ENCODE data around the gene OLIG2.

The OLIG2 gene

DNA sequence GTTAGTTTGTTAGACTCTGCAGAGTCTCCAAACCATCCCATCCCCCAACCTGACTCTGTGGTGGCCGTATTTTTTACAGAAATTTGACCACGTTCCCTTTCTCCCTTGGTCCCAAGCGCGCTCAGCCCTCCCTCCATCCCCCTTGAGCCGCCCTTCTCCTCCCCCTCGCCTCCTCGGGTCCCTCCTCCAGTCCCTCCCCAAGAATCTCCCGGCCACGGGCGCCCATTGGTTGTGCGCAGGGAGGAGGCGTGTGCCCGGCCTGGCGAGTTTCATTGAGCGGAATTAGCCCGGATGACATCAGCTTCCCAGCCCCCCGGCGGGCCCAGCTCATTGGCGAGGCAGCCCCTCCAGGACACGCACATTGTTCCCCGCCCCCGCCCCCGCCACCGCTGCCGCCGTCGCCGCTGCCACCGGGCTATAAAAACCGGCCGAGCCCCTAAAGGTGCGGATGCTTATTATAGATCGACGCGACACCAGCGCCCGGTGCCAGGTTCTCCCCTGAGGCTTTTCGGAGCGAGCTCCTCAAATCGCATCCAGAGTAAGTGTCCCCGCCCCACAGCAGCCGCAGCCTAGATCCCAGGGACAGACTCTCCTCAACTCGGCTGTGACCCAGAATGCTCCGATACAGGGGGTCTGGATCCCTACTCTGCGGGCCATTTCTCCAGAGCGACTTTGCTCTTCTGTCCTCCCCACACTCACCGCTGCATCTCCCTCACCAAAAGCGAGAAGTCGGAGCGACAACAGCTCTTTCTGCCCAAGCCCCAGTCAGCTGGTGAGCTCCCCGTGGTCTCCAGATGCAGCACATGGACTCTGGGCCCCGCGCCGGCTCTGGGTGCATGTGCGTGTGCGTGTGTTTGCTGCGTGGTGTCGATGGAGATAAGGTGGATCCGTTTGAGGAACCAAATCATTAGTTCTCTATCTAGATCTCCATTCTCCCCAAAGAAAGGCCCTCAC is at the start of gene OLIG2:
Gene OLIG2 (plus strand): TSS at position 447 of the 954 bp plus-strand sequence. CDS start 928 bp downstream, outside the sequence.
- DNase-seq (ENCODE audit: low spot score) = no peak

DNA sequence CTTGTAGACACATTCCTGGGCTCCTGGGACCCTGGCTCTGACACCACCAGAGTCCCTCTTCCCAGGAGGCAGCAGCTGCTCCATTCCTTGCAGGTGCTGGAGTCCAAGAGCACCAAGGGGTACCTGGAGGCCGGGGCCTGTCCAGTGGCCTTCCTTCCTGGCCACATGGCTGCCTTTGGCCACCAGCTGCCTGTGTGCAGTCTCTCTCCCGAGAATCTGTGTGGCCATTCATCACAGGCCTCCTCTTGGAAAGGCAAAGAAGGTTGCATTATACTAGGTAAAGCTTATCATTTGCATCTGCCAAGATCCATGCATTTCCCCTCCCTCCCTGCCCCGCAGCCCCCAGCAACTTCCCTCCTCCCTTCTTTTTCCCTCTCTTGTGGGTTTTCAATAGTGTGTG is 48.9 kb upstream of the OLIG2 start:
- no peak for DNase-seq (ENCODE audit: low spot score)

GRCh38 chr21:32977216-32977615 is 48.5 kb upstream of the OLIG2 start:
- DNase-seq (ENCODE audit: low spot score) = no peak

DNA sequence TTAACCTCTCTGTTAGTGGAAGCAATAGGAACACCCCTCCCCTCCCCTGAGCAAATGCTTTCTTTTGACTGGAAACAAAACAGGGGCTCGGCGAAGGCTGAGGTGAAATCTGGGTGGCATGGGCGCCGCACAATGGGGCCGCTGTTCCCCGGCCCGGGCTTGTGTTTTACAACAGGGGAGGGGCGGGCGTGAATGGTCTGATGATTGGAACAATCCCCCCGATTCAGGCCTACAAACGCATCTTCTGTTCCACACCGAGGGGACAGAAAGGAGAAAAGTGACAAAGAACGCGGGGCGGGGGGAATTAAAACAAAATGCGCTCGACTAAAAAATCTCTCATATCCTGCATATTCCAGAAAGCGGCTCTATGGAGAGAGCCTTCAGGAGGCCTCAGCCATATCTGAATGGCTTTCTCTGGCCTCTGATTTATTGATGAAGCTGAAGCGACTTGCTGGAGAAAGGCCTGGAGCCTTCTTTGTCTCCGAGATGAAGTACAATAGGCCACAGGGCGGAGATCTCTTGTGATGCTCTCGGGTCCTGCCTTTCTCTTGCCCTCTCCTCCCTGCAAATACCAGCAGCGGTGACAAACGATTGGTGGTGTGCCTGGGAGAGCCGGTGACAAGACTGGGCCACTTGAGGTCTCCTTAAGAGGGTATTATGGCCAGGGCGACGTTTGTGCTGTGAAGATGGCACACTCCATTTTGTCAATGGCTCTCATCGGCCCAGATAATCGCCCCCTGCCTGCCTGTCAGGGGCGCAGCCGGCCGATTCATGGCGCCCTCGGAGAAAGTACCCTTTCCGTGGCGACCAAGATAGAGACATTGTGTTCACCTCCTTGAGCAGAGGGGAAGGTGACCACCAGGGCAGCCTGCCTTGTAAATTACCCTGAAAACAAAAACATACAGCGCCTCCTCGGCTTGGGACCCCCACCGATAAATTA is 47.1 kb upstream of the OLIG2 start:
- no peak for DNase-seq (ENCODE audit: low spot score)

GRCh38 chr21:32979598-32980268 is 46.0 kb upstream of the OLIG2 start:
- DNase-seq (ENCODE audit: low spot score) = peak; percentile 26

GRCh38 chr21:32981096-32981495 is 44.6 kb upstream of the OLIG2 start:
- DNase-seq (ENCODE audit: low spot score) = no peak

DNA sequence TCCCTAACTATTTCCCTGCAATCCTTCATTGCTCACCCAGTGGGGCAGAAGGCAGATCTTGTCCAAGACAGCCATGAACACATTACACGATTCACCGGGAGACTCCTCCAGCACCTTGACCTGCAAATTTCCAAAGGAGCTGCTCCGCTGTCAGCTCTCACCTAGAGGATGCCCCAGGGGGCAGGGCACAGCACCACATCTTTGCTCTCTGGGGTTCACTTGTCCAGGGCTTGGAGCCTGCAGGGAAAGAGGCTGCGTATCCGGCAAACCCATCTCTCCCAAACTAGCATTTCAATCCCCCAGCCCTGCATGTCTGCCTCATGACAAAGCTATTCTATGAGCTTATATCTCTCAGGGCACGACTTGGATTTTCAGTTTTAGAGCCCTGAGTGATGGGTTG is 35.1 kb upstream of the OLIG2 start:
- no peak for DNase-seq (ENCODE audit: low spot score)

- DNase-seq (ENCODE audit: low spot score) = no peak
Measured at GRCh38 chr21:32991361-32991760, 34.4 kb upstream of the OLIG2 start.

DNA sequence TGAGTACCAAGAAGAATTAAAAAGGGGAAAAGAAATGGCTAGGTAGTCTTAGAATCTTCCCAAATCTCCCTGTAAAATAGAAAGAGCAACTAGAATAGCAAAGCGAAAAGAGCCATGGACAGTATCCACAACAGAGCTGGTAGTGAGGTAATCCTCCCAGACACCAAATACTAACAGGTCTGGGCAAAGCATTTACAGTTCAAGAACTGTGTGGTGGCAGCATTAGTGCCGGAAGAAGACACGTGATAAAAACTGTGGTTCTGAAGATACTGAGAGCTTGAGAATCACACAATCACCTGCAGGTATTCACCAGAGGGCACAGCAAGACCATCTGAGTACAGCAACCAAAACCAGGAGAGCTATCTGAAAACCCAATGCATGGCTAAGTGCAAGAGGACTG is 31.8 kb upstream of the OLIG2 start:
- no peak for DNase-seq (ENCODE audit: low spot score)

DNA sequence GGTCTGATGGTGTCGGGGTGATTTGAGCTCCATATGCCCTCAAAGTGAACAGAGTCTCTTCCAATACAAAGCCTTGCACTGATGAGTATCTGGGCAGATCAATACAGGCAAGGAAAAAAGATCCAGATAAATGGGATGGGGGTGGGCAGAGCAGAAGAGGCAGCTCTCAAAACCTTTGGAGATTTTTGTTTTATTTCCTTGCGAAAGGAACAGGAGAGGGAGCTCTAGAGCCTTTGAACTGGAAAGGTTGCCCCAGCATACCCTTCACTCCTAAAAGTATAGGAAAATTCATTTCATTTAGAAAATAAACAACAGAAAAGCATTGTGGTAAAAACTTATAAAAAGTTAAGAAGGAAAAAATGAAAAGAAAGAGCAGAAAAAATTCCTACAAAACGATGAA is 31.4 kb upstream of the OLIG2 start:
- peak; percentile 53 for DNase-seq (ENCODE audit: low spot score)

- DNase-seq (ENCODE audit: low spot score) = no peak
Measured at GRCh38 chr21:33007747-33008146, 18.0 kb upstream of the OLIG2 start.

DNA sequence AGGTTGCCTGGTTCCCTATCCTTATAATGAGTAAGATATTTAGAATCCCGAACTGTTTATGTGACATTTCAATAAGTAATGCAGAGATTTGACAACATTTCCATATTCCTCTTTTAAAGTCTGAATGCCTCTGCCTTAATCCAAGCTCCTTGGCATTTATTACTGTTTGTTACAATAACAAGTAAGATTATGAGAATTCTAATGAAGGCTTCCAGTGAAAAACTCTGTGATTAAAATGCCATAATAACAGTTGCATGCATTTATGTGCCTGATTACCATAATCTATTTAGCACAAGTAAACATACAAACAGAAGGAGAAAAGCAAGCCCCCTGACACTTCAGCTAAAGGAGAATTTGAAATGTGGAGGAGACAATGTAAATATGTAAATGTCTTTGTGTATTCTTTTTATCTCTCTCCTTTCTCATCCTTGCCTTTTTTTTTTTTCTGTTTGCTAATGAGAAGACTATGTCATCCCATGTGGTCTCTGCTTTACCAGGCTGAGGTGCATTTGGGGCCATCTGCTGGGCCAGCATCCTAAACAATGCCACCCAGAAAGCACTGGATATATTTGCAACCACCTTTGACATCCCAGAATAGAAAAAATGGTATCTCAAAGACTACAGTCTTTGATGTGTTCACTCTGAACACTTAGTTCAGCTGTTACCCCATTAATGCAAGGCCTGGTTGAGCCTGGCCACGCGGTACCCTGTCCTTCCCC is 17.2 kb upstream of the OLIG2 start:
- no peak for DNase-seq (ENCODE audit: low spot score)

DNA sequence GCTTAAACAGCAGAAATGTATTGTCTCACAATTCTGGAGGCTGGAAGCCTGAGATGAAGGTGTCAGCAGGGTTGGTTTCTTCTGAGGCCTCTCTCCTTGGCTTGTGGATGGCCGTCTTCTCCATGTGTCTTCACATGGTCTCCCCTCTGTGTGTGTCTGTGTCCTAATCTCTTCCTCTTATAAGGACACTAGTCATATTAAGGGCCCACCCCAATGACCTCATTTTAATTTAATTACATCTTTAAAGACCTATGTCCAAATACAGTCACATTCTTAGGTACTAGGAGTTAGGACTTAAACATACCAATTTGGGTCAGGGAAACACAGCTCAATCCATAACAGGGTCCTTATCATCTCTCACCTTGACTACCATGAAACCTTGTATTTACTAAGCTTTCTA is 14.8 kb upstream of the OLIG2 start:
- no peak for DNase-seq (ENCODE audit: low spot score)

DNA sequence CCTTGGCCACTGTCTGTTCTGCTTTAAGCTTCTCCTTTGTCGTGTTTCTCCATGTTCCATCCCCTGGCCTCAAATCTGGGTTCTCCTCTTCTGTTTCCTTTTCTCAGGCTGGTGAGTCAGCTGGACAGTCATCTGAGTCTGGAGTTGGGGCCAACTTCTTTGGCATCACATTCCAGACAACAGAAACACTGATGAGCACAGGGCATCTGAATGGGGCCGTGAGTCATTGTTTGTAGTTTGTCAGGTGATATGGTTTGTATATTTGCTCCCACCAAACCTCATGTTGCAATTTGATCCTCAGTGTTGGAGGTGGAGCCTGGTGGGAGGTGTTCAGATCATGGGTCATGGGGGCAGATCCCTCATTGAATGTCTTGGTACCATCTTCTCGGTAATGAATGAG is 14.3 kb upstream of the OLIG2 start:
- DNase-seq (ENCODE audit: low spot score) = no peak

DNA sequence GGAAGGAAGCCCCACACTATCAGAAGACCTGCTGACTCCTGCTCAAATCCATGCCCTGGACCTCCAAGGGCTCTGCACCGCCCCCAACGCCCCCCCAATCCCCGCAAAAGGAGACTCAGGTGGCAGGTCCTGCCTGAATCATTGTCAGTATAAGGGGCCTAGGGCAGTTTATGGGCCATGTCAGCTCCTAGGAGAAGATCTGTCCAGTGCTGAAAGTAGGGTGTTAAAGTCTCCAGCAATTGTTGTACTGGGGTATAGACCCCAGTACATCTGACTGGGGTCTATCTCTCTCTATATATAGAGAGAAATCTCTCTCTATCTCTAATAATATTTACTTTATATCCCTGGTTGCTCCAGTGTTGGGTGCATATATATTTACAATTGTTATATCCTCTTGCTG is 12.1 kb upstream of the OLIG2 start:
- DNase-seq (ENCODE audit: low spot score) = no peak

DNA sequence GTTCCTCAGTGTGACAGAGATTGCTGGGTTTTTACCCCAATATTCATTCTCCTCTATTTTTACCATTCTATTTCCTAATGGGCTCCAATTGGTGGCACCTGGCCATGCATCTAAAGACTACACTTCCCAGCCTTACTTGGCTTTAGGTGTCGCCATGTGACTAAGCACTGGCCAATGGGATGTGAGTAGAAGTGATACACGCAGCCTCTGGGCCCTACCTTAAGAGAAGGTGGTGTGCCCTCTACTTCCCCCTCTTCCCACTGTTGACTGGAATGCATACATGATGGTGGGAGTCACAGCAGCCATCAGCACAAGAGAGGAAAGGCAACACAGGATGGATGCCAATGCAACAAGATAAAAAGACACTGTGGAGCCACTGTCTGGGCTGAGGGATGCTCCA is 11.4 kb upstream of the OLIG2 start:
- no peak for DNase-seq (ENCODE audit: low spot score)

DNA sequence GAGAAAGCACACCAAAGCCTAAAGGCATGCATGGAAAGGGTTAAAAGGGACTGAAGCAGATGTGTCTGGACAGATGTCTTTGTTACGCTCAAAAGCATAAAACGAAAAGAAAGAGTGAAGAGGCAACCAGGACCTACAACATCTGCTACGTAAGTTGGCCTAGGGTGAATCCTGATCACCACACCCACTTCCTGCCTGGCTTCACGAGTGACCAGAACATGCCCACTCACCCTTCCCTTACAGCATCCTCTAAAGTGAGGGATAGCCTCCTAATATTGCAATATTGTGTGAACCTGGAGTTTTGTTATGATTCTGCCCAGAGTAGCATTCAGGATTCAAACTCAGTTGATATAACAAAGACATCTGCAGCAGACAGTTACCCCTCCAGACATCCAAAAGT is 10.6 kb upstream of the OLIG2 start:
- DNase-seq (ENCODE audit: low spot score) = no peak

DNA sequence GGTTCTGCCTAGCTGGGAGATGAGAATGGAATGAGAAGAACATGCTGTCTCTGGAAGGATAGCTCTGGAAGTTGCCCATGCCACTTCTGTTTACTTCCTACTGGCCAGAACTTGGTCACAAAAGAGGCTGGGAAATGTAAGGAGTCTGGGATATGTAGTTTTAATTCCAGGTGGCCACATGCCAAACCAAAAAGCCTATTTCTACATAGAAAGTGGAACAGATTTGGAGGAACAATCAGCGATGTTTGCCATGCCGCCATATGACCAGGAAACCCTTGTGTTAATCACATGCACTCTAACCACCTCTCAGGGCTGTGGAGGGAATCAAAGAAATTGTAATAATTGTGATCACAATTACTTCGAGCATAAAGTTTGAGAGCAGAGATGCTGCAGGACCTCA is 10.0 kb upstream of the OLIG2 start:
- no peak for DNase-seq (ENCODE audit: low spot score)

GRCh38 chr21:33018707-33019465 is 6.8 kb upstream of the OLIG2 start:
- DNase-seq (ENCODE audit: low spot score) = no peak

GRCh38 chr21:33019516-33019884 is 6.2 kb upstream of the OLIG2 start:
- DNase-seq (ENCODE audit: low spot score) = no peak

All from hematopoietic multipotent progenitor cell treated with erythropoietin and hydrocortisone succinate and interleukin-3 and kit ligand, for 15 days (in vitro differentiated cells).